ENCODE data around the gene MGME1. TPM values are rescaled to one million over a fixed set of nuclear protein-coding genes. Genes with fewer than 3 reads are reported as not detected.
A peak's percentile ranks its signal among the peaks of the same experiment; 100 is the strongest.

The MGME1 gene
- total and polyA plus RNA-seq, 9 of the 15 experiments (the other 6 are each of a cell fraction or from before 2014, with no cell fraction given) = 13.4 to 45.1 (median 30.6) TPM

- TF ChIP-seq ZNF407 (IDR thresholded peaks at IDR 0.05; ENCODE audit: low read depth) (peak; percentile 94), NR0B1 (IDR thresholded peaks at IDR 0.05; ENCODE audit: partially characterized antibody) (no peak), E2F1 (CRISPR knock-in tag; IDR thresholded peaks at IDR 0.05) (peak; percentile 96), TSC22D4 (tag; IDR thresholded peaks at IDR 0.05) (no peak), TCF3 (CRISPR knock-in tag; IDR thresholded peaks at IDR 0.05) (no peak), PHF20 (IDR thresholded peaks at IDR 0.05; ENCODE audit: partially characterized antibody) (peak; percentile 86), GTF3C2 (IDR thresholded peaks at IDR 0.05; ENCODE audit: borderline replicate concordance, extremely low read depth, insufficient read length) (no peak), C11orf30 (IDR thresholded peaks at IDR 0.05; ENCODE audit: low read depth) (peak; percentile 58; the same call in 1 of the 2 replicates), EZH2 (IDR thresholded peaks at IDR 0.05; ENCODE audit: borderline replicate concordance, low read depth, low read length) (no peak)
Measured at GRCh38 chr20:17968366-17969277, at the start of gene MGME1, which contains the start of gene SNX5 (continued).
